A673 (cell line): ENCODE measurements around the gene SCAF4.

Experiments used
- CTCF ChIP-seq: fragments of 300-800, 200-600 bp; sonication (generic); conservative IDR thresholded peaks from 2 replicates; pipeline ENCODE4 v1.5.1; 2017; ENCODE audit warnings: low read depth, mild to moderate bottlenecking, antibody characterized with exemption, low read length, moderate library complexity, mixed read lengths
- EZH2 ChIP-seq: fragments of 200-600 bp; sonication (generic); IDR thresholded peaks from 2 replicates; pipeline ENCODE4 v1.6.1; 2017; ENCODE audit warnings: borderline replicate concordance, low read depth, mild to moderate bottlenecking, mixed read lengths, antibody characterized with exemption, low read length; ENCODE audit not compliant: poor library complexity, severe bottlenecking

GRCh38 chr21:31714741-31715365 is 17.1 kb downstream of the SCAF4 start:
- TF ChIP-seq CTCF (no peak), EZH2 (no peak)
